Measurements from ENCODE around the gene SHB.

Gene SHB

DNA sequence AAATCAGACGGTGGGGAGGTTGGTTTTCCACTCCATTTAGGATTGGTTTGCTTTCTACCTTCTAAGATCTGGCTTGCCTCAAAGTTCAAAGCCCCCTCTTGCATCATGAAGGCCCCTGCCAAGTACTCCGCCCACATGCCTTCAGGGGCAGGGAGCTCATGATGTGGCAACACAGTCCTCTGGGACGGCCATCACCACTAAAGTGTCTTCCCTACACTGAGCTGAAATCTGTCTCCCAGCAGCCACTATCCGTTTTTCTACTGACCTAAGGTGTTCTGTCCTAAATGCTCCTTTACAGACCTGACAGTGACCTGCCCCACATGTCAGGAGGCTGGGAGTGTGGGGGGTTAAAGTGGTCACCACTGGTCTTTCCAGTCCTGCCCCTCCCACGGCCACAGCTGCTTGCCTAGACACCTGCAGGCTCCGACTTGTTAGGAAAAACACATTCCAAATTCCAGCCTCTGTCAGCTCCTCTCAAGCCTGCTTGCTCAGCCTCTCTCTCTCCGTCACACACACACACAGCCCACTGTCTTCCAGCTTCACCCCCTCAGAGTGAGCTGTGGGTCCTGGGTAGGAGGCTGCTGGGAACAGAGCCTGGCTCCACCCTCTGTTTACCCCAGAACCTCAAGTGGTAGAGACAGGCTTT is 44.9 kb downstream of the SHB start:
- DNase-seq (ENCODE audit: low read depth in 2 of 2) = no peak

GRCh38 chr9:38023661-38024035 is 45.4 kb downstream of the SHB start:
- DNase-seq (ENCODE audit: low read depth in 2 of 2) = no peak

DNA sequence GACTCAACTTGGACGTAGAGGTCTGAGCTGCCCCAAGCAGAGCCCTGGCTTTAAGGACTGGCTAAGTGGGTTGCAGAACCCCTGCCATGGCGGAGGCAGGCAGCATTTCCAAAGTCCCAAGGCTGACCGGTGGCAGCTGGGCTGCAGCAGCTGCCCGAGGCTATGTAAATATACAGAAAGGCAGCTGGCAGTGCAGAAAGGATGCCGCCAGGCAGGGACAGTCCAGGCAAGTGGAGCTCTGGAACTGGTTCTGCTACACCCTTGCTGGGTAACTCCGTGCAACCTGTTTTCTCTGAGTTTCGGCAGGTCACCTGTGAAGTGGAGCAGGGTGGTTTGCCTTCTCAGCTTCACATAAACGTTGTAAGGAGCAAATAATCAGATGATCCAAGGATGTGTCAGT is 46.0 kb downstream of the SHB start:
- DNase-seq (ENCODE audit: low read depth in 2 of 2) = no peak

DNA sequence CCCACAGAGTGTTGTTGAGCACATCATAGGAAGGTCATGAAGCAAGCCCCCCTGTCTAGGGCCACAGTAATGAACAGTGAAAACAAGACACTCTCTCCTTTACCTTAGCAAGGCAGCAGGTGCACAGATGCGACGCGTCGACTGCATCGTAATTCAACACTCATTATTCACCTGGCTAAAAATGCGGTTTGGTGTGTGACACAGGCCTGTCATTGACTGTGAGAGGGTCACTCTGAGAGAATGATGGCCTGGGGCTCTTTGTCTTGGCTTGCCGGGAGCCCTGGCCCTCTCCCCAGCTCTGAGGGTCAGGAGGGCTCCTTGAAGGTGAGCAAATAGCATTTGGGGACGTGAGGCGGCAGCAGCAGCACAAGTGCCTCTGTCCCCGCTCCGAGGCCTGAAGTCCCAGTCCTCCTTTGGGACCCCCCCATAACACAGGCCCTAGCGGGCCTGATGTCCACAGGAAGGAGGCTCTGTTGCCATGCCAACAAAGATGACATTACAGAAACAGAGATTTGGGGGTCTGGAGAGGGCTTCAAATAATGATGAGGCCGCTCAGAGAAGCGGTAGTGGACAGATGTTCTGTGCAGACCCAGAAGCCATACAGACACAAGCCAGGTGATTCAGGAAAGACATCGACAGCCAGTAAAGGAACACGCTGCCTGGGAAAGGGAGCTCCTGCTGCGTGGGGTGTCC is 46.7 kb downstream of the SHB start:
- no peak for DNase-seq (ENCODE audit: low read depth in 2 of 2)

DNA sequence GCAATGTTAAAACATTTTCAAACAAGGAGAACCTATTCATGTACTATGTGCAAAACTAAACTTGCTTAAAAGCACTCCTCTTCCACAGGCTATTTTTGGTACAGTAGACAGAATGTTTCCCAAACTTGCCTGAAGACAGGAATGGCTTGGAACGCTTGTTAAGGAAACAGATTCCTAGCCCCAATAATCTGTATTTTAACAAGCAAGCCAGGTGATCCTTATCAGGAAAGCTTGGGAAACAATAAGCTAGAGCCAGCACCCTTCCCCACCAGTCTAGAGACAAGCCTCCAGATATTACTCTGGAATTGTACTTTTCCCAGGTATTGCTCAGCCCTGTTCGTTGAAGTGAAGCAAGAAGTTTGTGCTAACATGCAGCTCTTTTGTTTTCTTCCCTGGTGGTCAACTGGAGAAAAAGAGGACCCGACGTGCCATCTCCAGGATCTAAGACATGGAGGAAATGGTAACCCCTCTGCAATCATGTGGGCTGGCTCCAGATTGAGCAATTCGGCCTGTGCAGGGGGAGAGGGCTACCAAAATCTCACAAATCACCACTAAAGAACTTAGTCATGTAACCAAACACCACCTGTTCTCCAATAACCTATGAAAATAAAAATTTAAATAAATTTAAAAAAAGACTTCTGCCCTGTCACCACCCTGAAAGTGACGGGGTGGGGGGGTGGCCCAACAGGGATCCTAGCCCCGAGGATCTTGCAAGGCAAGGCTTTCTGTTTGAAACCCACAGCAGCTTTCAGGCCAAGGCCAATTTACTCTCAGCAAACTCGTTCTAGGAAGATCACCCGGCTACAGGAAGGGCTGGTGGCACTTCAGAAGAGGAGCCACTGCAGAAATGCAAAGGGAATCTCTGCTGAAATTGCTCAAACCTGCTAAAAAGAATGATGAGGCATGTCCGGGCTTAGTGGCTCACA is 48.6 kb downstream of the SHB start:
- DNase-seq (ENCODE audit: low read depth in 2 of 2) = no peak

- no peak for DNase-seq (ENCODE audit: low read depth in 2 of 2)
These were observed 49.3 kb downstream of the SHB start for GRCh38 chr9:38019731-38020130.

GRCh38 chr9:38018958-38019602 is 49.9 kb downstream of the SHB start:
- DNase-seq (ENCODE audit: low read depth in 2 of 2) = no peak

DNA sequence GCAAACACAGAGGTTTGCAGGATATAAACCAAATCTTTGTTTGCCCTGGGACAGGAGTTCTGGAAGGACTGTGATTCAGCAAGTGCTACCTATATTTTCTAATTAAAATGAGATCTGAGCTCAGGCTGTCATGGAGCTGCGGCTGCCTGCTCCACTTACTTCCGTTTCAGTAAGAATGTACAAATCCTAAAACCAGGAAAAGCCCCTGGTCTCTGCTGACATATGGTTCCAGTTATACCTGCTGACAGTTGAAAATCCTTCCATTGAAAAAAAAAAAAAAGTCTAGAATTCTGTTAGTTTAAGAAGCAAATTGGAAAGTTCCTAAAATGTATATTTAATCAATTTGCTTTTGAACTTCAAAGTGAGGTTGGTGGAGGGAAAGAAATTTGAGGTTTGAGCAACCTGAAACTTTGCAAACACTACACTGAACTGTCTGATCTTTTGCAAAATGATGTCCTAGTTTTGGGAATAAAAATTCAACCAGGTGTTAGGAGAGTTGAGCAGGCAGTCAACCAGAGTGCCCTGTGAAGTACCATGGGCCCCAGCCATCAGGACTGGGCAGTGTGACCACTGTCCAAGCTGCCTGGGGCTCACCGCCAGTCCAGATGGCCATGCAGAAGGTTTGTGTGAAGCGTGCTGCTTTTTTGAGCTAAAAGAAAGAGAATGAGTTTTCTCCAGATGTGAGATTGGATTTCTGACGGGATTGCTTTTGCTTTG is 50.6 kb downstream of the SHB start:
- DNase-seq (ENCODE audit: low read depth in 2 of 2) = no peak

DNA sequence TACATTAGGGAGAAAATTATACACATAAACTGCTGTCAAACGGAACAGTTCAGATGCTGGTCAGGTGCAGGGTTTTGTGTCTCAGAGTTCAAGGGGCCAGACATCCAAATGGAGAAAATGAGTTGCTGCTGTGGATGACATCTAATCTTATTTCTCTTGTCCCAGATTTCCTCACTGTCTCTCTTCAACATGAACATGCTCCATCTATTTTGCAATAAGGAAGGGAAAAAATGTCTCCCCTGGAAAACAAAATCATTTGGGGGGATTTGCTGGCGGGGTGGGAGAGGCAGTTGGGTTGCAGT is 51.2 kb downstream of the SHB start:
- DNase-seq (ENCODE audit: low read depth in 2 of 2) = no peak

DNA sequence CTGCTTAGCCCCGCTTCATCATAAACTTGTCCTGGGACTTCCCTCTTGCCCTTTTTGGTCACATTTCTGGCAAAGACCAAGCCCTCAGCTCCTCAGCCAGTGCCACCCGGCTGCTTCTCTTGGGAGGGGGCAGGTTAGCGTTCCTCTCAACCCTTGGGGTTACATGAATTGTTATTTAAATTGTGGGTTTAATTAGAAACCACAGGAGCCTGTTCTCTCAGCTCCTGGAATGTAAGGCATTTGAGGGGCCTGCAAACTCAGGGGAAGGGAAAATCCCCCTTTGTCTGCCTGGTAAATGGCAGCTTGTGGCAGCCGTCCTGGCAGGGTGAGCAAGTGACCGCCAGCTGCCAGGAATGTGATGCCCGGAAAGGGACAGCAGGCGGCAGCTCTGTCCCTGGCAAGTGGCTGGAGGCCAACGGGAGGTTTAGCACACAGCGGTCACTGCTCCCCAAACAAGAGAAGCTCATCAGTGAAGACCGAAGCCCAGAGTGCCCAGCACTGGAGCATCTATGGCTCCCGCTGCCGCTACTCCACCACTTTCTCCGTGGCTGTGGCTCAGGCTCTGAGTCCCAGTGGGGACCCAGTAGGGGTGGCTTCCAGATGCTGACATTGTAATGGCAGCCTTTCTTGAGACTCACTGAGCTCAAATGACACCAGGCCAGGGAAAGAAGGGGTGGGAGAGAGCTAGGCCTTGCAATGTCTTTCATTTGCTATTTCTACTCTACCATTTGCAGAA is 51.7 kb downstream of the SHB start:
- DNase-seq (ENCODE audit: low read depth in 2 of 2) = no peak

GRCh38 chr9:38016375-38017135 is 52.5 kb downstream of the SHB start:
- no peak for DNase-seq (ENCODE audit: low read depth in 2 of 2)

- DNase-seq (ENCODE audit: low read depth in 2 of 2) = no peak
These were observed 53.1 kb downstream of the SHB start for GRCh38 chr9:38015906-38016305.

- DNase-seq (ENCODE audit: low read depth in 2 of 2) = no peak
These were observed 53.8 kb downstream of the SHB start for GRCh38 chr9:38015266-38015665.

- DNase-seq (ENCODE audit: low read depth in 2 of 2) = no peak
These were observed 56.1 kb downstream of the SHB start for GRCh38 chr9:38012767-38013450.

- no peak for DNase-seq (ENCODE audit: low read depth in 2 of 2)
These were observed 57.0 kb downstream of the SHB start for GRCh38 chr9:38011991-38012390.

GRCh38 chr9:38010918-38011704 is 57.9 kb downstream of the SHB start:
- DNase-seq (ENCODE audit: low read depth in 2 of 2) = no peak

DNA sequence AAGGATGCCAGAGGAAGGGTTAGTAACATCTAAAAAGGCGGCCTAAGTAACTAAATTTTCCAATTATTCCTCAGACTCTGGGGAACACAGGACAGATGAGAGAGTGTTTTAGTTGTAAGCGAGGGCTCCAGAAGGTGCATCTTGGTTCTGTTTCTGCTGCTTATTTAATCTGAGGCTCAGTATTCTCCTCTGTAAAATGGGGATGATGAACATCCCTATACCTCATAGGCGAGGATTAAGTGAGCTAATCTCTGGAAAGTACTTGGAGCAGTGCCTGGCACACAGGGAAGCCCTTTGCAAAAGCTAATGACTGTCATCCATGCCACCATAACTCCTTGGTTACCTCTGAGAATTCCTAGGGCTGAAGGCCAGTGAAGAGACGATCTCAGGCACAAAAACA is 59.0 kb downstream of the SHB start:
- no peak for DNase-seq (ENCODE audit: low read depth in 2 of 2)

DNA sequence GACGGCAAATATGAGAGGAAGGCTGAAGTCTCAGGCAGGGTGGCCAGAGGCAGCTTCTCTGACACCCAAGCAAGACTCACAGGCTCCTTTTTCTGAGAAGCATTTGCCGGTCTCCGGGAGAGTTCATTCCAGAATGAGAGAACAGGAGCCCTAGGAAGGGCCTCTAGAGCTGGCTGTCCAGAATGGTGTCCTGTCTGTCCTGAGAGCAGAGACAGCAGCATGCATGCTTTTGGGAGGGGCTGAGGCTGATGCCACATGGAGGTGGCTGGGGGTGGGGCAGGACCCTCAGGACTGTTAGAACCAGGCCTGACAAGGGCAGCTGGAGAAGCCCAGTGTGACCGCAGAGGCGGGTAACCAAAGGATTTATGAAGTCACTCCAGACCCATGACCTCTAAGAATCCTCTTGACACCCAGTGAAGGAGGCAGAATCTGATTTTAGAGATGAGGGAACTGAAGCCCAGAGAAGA is 60.0 kb downstream of the SHB start:
- no peak for DNase-seq (ENCODE audit: low read depth in 2 of 2)

Measured in stimulated activated CD4-positive, alpha-beta T cell treated with anti-CD3 and anti-CD28 coated beads, Interleukin-1b, Interleukin-23, amount 100 ng/mL, for 1 hour (primary cell).